HG02973 (cell line): ENCODE measurements around the gene SPRY2.
A peak's percentile ranks its signal among the peaks of the same experiment; 100 is the strongest.

ENCODE experiments used
- ATAC-seq: cut with Tn5 transposase; IDR thresholded peaks from one replicate; pipeline ENCODE4 v1.9.1; 2021; ENCODE audit warnings: moderate library complexity; ENCODE audit not compliant: unreplicated experiment

SPRY2 gene, protein sequence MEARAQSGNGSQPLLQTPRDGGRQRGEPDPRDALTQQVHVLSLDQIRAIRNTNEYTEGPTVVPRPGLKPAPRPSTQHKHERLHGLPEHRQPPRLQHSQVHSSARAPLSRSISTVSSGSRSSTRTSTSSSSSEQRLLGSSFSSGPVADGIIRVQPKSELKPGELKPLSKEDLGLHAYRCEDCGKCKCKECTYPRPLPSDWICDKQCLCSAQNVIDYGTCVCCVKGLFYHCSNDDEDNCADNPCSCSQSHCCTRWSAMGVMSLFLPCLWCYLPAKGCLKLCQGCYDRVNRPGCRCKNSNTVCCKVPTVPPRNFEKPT

DNA sequence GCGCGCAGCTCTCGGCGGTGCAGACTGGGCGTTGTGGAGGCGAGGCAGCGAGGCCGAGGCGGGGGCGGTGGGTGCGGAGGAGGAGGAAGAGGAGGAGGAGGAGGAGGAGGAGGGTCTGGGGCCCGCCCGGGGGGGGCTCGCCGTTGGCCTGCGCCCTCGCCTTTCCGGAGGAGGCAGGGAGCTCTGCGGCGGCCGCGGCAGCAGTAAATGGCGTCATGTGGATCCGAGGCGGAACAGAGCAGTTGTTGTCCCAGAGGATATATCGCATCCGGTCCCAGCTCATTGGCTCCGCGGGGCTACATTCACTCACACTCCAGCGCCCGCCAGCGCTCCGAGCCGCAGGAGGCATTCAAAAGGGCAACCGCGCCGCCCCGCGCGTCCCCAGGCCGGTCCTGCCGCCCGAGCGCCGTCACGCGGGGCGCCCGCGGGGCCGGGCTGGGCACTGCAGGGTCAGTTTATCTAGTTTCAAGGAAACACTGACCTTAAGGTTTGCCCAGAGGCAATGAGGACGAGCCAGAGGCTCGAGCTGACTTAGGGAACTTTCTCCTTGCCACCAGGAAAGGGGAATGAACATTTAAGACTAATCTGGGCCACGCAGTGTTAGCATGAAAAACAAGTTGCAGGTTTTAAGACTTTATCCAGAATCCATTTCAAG, at the start of gene SPRY2:
Gene SPRY2, minus strand, starts transcription at position 26 of the 655 bp plus-strand sequence. CDS start 3,421 bp downstream, outside the sequence.
- ATAC-seq = peak; percentile 57

DNA sequence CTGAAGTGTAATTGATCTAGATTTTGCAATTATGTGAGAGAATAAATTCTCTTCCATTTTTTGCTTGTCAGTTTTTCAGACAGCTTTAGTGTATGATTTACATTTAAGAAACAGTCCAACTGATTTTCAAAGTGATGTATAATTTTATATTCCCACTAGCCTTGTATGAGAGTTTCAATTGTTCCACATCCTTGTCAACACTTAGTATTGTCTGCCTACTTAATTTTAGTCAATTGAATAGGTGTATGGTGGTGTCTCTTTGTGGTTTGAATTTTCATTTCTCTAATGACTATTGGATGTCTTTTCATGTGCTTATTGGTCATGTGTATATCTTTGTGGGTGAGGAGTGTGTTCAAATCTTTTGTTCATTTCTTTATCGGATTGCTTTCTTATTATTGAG, 49.4 kb upstream of the SPRY2 start:
- no peak for ATAC-seq

DNA sequence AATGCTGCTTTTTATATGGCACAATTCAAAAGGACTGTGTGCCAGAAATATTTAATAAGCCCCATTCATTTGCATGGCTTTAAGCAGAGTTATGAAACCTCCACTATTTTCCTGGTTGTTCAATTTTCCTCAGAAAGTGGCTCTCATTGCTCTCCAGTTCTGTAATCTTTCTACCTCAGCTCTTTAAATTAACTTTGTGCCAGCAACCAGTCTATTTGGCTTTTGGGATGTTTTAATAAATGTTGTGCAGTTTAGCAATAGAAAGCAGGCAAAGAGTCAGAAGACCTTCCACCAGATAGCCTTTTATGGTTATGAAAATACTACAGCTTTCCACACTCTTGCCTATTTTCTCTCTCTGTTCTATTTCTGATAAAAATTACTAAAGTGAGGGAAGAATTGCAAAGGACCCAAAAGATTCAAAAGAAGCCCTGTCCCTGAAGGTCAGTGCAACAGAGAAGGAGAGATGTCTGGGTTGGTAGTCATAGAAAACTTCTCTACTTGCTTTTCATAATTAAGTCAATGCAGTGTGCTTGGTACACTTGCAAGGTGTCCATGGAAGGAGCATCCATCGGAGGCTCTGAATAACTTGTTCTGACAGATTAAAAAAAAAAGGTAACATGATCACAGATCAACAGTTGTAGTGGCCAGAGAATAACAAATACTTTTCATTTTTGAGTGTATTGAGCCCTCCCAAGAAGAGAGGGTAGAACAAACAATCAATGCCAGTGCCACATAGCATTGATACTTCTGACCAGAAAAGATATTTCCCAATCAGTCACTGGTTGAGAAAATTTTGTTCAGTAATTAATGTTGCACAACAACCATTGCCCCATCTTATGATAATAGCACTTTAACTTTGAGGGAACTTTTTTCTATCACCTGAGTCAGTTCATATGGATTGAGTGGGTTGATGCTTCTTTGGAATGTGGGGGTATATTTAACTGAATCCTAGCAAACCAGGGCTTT, 48.4 kb upstream of the SPRY2 start:
- no peak for ATAC-seq

DNA sequence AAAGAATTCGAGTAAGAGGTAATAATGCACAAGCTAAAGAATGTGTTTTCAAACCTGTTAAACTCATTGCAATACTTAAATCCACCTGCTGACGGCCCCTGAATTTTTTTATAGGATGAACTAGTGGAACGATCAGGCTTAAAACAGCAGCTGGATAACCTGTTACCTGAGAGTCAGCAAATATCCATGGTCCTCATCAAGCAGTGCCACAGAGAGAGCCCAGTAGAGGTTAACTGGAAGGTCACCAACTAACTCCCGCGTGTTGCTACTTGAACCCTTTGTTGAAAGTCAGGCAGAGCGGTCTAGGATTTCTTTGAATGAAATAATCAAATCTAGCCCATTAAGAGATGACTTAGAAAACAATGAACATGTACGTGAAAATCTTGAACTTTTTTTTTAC, 47.6 kb upstream of the SPRY2 start:
- ATAC-seq = no peak

DNA sequence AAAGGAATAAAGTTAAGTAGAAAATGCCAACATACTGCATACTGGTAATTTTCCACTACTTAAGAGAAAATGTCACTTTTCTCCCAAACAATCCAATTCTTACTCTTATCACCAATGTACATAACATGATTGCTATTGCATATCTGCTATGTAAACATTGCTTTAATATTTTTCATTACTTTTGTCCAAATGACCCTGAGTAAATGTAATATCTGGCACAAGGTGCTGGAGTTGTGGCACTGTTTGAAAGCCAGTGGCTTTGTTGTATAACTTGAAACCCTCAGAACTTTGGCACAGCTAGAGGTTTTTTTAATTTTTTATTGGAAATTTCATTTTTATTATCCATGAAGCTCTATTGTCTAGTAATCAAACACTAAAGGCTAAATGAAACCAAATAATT, 45.7 kb upstream of the SPRY2 start:
- no peak for ATAC-seq

DNA sequence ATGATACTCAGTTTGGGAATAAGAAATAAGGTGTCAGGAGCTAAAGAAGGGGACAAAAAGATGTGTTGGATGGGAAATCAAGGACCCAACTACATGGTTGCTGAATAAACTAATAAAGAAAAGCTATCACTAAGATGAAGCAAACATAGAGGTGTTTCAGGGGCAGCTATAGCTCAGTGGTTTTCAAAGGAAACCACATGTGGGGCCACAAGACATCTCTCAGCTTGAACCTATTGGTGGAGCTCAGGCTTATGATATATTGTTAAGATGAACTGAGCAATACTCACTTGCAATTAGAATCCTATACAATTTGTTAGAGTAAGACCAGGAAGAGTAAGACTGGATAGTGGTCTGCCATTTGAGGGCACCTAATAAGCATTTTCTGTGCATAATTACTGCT, 45.1 kb upstream of the SPRY2 start:
- no peak for ATAC-seq

DNA sequence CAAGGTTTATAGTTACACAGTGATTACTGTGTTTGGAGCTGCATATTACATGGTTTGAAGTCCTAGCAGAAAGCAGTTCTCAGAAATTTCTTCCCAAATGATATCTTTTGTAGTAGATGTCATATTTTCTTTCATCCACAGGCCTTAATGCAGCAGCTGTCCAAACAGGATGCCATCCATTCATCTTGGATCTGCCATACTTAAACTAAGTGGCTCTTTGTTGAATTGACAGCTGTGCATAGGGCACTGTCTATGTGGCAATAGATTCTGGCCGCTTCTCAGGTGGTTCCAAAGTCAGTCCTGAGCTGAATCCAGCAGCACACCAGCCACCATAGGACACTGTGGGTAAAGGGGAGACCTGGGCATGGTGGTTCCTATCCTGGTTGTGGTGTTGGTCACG, 41.6 kb upstream of the SPRY2 start:
- ATAC-seq = no peak

DNA sequence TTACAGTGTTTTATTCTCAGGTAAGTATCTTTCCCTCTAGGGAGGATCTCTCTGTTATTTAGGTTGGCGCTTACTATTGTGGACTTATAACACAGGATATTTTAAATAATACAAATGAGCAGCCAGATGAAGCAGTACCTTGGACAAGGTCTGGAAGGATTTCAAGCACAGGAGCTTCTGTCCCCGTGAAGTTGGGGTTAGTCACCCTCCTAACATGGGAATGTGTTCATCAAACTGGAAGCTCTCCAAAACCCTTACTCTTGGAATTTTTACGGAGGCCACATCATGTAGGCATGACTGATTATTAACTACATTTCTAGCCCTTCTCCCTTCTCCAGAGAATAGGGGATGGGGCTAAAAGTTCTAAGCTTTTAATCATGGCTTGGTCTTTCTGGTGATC, 38.3 kb upstream of the SPRY2 start:
- ATAC-seq = no peak

DNA sequence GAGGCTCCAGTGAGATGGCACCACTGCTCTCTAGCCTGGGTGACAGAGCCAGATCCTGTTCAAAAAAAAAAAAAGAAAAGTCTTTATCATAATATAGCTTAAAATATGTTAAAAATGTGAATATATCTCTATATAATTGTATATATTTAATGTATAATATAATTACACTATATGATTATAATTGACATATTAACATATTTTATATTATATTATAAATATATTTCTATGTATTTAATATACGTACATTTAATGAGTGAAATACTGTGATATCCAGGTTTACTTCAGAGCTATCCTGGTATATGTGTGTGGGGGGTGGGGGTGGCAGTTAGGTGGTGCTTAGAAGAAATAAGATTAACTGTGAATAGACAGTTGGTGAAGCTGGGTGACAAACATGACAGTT, 35.6 kb upstream of the SPRY2 start:
- no peak for ATAC-seq

DNA sequence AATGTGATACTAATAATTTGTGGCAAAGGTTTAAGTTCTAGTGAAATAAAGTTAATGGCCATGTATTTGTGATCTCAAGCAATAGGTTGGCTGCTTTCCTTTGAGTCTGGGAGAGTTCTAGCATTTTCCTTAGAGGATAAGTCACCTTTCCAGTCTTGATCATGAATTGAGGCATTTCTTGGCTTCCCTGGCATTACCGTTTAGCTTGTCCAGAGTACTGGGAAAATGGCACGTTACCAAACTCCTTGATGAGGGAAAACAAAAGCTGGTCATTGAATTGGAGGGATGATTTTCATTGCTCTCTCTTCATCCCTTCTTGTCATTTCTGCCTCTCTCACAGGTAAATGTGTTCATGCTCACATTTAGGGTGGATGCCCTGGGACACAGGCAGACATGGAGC, 34.0 kb upstream of the SPRY2 start:
- no peak for ATAC-seq

DNA sequence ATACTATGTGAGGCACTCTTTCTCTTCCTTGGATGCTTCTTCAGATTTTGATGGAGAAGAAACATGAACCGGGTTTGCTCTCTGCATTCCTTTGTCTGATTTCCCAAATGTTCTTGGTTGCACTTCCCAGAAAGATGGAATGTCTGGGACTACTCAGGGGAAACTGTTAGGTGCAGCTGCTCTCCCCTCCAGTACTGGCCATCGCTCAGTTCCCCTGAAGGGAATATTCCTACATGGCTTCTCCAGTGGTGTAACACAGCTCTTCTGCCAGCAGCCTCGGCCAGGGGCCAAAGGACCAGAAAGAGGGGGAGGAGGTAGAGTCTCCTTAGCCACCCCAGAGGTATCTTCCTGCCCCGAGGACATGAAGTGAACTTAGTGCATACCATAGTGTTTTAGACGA, 33.5 kb upstream of the SPRY2 start:
- no peak for ATAC-seq

DNA sequence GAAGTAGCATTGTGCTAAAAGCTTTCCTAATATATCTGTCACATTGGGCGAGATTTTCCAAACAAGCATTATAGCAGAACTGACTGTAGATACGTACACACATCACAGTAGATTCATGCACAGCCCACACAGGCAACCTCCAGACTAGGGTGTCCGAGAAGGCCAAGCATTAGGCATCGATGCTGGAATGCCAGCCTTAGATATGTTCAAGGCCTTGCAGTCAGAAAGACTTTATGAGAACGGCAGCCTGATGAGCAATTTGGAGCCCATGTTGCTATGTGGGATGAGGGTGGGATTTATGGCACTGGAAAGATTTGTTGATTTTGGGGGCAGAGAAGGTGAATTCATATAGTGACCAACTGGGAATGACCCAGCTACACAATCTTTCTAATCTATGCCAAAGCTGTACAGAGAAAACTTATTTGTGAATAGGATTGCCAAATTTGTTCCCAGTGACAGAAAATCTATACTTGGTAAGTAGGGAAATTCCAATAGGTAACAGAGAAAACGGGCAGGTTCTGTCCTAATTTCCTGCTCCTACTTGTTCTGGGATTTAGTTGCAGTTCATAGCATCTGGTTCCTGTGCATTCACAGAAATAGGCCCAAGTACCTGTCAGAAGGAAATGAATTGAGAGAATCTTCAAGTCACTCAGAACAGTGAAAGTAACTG, 31.0 kb upstream of the SPRY2 start:
- ATAC-seq = no peak

DNA sequence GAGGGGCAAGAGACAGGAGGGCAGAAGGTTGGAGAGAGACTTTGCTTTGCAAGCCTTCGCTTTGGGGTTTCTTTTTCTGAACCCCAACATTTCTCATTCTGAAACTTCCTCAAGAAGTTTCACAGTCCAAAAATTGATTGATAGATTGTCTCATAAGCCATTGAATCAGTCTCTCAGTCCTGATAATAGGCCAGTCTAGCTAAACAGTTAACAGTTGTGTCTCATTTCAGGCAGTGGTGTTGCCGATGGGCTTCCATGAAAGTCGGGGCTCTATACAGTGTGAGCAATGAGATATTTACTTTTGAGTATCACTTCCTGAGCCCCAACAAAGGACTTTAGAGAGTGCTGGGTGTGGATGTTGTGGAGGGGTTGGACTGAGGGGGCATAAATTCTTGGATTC, 26.5 kb upstream of the SPRY2 start:
- ATAC-seq = no peak

DNA sequence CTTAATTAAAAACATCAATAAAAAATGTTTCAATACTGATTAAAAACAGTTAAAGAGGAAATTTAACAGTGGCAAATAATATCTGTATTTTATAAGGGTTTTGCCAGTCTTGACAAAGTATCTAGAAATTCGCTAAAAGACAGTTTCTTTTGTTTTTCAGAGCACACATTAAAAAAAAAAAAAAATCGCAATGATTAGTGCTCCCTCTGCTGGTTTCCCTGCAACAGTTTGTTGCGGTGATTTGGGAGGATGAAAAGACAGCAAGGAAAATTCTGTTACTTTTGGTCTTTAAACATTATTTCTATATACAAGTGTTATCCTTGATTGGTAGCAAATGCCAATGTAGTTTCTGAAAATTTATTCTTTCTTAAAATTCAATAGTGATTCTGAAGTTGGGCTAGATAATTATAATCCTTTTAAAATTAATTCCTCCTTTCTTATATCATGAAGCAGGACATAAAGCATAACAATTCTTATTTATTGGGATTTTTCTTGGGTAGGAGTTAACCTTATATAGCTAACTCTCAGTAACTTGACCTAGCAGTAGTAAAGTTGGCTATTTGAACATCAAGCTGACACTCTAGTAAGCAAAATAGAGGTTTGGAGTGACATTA, 23.1 kb upstream of the SPRY2 start:
- no peak for ATAC-seq

DNA sequence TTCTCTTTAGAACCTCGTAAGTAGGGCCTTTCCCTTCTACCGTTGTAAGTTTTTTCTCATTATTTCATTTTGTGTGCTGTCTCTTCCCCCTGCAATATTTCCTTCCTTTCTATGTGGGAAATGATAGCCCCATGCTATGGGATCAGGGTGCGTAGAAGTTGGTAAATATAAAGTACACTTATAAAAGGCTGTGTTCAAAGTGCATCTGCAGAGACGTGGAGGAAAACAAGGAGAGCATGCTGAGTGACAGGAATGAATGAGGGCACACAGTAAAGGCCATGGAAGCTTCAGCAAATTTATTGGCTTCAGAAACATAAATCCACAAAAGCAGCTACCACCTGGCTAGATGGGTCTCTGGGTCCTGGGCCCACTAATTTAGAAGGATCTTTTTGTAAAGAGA, 21.6 kb upstream of the SPRY2 start:
- no peak for ATAC-seq

DNA sequence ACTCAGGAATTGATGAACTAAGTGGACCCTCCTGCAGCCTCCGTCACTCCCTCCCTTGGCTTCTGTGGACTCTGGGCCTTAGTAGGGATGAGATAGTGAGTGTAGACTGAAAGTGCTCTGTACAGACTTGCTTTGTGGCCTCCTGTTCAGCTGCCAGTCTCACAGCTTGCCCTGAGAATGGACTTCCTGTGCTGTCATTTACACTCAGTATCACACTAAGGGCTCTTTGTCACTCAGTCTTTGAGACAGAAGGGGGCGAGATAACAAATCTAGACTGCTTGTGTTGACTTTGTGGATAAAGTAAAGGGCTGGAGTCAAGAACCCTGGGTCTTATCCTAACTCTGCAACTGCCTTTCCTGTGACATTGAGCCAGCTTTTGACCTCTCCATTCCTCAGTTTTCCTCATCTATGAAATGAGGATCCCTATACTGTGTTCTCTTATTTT, 21.0 kb upstream of the SPRY2 start:
- ATAC-seq = peak; percentile 58

DNA sequence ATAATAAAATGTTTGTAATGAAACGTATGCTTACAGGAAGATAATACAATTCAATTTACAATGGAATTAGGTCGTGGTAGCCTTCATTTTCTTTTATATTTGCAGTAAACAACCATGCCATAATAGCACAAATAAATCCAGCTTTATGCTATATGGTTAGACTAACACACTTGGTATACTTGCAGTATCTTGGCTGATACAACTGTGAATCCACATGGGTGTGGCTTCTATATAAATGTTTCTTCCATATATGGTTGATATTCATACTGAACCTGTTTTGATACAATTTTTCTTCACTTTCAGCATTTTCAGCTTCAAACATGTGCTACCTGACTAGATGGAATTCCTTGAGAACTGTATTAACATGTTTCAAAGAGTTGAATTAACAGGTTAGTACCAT, 20.4 kb upstream of the SPRY2 start:
- ATAC-seq = no peak

DNA sequence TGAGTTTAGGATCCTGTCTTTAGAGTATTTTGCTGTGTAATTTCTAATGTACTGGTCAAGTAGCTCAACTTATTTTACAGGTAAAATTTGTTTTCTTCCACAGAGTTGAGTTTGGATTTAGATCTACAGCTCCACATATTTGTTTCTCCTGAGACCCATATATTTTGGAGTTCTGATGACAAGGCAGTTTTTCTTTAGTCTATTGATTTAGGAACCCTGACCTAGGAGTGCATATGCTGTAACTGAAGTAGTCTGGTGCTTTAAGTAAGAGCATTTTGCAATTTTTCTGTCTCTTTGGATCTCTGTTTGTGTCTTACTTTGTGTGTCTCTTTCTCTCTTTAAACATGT, 19.5 kb upstream of the SPRY2 start:
- ATAC-seq = no peak

DNA sequence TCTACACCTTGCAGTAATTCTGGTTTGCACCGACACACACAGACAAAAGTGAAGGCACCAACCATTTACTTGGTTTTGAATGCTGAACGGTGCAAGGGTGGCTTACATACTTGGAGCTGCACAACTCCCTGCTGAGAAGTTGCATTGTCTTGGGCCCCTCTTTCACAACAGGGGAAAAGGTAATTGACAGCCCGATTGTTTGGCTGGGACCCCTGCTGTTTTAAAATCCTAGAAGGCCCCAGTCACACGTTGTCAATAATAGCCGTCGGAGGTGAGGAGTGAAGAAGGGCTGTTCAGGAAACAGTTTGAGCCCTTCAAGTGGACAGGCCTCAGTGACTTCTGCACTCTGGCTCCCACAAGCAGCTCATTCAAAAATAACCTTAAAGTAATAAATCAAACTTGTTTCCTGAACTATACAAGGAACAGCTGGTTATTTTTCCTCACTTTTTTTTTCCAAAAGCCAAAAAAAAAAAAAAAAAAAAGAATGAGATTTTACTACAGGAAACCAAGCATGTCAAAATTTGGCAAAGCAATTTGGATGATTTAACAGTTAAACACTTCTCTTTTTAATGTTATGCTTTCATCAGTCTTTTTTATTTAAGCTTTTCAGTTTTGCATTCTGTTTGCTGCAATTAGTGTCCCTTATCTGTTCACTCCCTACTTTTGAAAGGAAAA, 19.0 kb upstream of the SPRY2 start:
- no peak for ATAC-seq

DNA sequence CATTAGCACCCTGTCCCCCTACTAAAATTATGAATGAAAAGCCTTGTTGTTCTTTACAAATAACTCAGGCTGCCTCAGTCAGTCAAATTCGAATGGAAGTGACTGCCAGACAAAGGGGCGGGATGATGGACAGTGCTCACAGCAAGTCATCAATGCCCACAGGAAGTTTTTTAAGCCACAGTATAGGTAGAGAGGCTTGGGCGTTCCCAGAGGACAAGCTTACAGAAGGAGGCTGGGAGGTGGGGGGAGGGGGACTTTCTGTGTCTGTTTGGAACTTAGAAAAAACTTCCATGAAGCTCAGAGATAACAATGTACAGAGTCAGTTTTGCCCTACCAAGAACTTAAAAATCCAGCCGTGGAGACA, 18.5 kb upstream of the SPRY2 start:
- ATAC-seq = no peak
